ENCODE results near the gene ZNF440.

DNA sequence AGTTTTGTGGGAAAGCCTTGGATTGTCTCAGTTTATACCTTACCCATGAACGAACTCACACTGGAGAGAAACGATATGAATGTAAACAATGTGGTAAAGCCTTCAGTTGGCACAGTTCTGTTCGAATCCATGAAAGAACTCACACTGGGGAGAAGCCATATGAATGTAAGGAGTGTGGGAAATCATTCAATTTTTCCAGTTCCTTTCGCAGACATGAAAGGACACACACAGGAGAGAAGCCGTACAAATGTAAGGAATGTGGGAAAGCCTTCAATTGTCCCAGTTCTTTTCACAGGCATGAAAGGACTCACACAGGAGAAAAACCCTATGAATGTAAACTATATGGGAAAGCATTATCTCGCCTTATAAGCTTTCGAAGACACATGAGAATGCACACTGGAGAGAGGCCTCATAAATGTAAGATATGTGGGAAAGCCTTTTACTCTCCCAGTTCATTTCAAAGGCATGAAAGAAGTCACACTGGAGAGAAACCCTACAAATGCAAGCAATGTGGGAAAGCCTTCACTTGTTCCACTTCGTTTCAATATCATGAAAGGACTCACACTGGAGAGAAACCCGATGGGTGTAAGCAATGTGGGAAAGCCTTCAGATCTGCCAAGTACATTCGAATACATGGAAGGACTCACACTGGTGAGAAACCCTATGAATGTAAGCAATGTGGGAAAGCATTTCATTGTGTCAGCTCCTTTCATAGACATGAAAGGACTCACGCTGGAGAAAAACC lies 7.5 kb upstream of the ZNF440 start:
- no peak for TF ChIP-seq POLR2A (IDR thresholded peaks at IDR 0.05)
- TF ChIP-seq, protein P1, sequence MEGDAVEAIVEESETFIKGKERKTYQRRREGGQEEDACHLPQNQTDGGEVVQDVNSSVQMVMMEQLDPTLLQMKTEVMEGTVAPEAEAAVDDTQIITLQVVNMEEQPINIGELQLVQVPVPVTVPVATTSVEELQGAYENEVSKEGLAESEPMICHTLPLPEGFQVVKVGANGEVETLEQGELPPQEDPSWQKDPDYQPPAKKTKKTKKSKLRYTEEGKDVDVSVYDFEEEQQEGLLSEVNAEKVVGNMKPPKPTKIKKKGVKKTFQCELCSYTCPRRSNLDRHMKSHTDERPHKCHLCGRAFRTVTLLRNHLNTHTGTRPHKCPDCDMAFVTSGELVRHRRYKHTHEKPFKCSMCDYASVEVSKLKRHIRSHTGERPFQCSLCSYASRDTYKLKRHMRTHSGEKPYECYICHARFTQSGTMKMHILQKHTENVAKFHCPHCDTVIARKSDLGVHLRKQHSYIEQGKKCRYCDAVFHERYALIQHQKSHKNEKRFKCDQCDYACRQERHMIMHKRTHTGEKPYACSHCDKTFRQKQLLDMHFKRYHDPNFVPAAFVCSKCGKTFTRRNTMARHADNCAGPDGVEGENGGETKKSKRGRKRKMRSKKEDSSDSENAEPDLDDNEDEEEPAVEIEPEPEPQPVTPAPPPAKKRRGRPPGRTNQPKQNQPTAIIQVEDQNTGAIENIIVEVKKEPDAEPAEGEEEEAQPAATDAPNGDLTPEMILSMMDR (IDR thresholded peaks at IDR 0.05 in 8 of 11, conservative IDR thresholded peaks at IDR 0.05 in 3 of 11) = no peak
